Activated T-helper 2 cell treated with anti-CD3 and anti-CD28 coated beads, Interferon-gamma antibody, Interleukin-2, Interleukin-4, amounts not matched to agents 10 μg/mL and 5 μg/mL and 100 μg/mL, durations not matched to agents 14 hours and 24 hours and 36 hours (primary cell): ENCODE results near the gene CDH4. TPM values are rescaled to one million over a fixed set of nuclear protein-coding genes. Genes with fewer than 3 reads are reported as not detected.

ENCODE experiments used
- DNase-seq: peaks from one replicate; pipeline ENCODE4 v3.0.0; 2021; ENCODE audit warnings: low spot score
- H3K27ac Mint-ChIP-seq: one replicate; pipeline ENCODE4 v1.8.0; 2021; ENCODE audit warnings: mixed read lengths
- H3K27me3 Mint-ChIP-seq: one replicate; pipeline ENCODE4 v1.8.0; 2021; ENCODE audit warnings: low read depth, mixed read lengths
- H3K36me3 Mint-ChIP-seq: one replicate; pipeline ENCODE4 v1.8.0; 2021; ENCODE audit warnings: low read depth, mixed read lengths
- H3K4me1 Mint-ChIP-seq: one replicate; pipeline ENCODE4 v1.8.0; 2021; ENCODE audit warnings: low read depth, mixed read lengths
- H3K4me3 Mint-ChIP-seq: one replicate; pipeline ENCODE4 v1.8.0; 2021; ENCODE audit warnings: low read depth, mild to moderate bottlenecking, moderate library complexity, mixed read lengths
- H3K9me3 Mint-ChIP-seq: one replicate; pipeline ENCODE4 v1.8.0; 2021; ENCODE audit warnings: mixed read lengths
- intact Hi-C: fragments of 100-400 bp; cut with micrococcal nuclease; formaldehyde crosslinking; loops from one replicate; pipeline ENCODE4 v1.15.1; 2023
- total RNA-seq: library from RNA; stranded (reverse); gene quantifications from 2 replicates; pipeline ENCODE4 v1.2.3, GENCODE V29; 2022

The CDH4 gene
- total RNA-seq, 1 donor from 2014 or later: not detected

- H3K27me3 Mint-ChIP-seq: no peaks in the 10 kb centered on the region
- H3K9me3 Mint-ChIP-seq: no peaks in the 10 kb centered on the region
- intact Hi-C loops: no loop called here
Measured at GRCh38 chr20:61536671-61537070, 284.6 kb downstream of the CDH4 start.

GRCh38 chr20:61537239-61538182 is 285.4 kb downstream of the CDH4 start:
- no peak for DNase-seq
- Mint-ChIP-seq H3K4me1 (no peaks in the 10 kb centered on the region), H3K36me3 (no peaks in the 10 kb centered on the region), H3K4me3 (no peak overlapping the region), H3K27me3 (no peaks in the 10 kb centered on the region), H3K9me3 (no peaks in the 10 kb centered on the region), H3K27ac (no peak overlapping the region)
- intact Hi-C loops: no loop called here

More at GRCh38 chr20:61536671-61537070, 284.6 kb downstream of the CDH4 start:
- H3K4me3 Mint-ChIP-seq: no peak overlapping the region
- DNase-seq: no peak
- no peaks in the 10 kb centered on the region for H3K36me3 Mint-ChIP-seq
- H3K4me1 Mint-ChIP-seq: no peaks in the 10 kb centered on the region
- H3K27ac Mint-ChIP-seq: no peak overlapping the region

GRCh38 chr20:61538183-61538942 is 286.3 kb downstream of the CDH4 start:
- H3K9me3 Mint-ChIP-seq: no peaks in the 10 kb centered on the region
- no peak overlapping the region for H3K27ac Mint-ChIP-seq
- DNase-seq: no peak
- H3K4me1 Mint-ChIP-seq: no peaks in the 10 kb centered on the region
- no peaks in the 10 kb centered on the region for H3K27me3 Mint-ChIP-seq
- intact Hi-C loops: no loop called here
- H3K36me3 Mint-ChIP-seq: no peaks in the 10 kb centered on the region
- H3K4me3 Mint-ChIP-seq: no peak overlapping the region

- Mint-ChIP-seq H3K4me1 (no peaks in the 10 kb centered on the region), H3K27me3 (no peaks in the 10 kb centered on the region), H3K27ac (no peak overlapping the region), H3K36me3 (no peaks in the 10 kb centered on the region), H3K4me3 (no peak overlapping the region), H3K9me3 (no peaks in the 10 kb centered on the region)
- intact Hi-C loops: no loop called here
- DNase-seq: no peak
Measured at GRCh38 chr20:61538943-61539265, 286.8 kb downstream of the CDH4 start.

GRCh38 chr20:61539706-61540360 is 287.8 kb downstream of the CDH4 start:
- Mint-ChIP-seq H3K36me3 (no peaks in the 10 kb centered on the region), H3K4me1 (no peaks in the 10 kb centered on the region), H3K9me3 (no peaks in the 10 kb centered on the region), H3K27ac (no peak overlapping the region), H3K27me3 (no peaks in the 10 kb centered on the region), H3K4me3 (no peak overlapping the region)
- no peak for DNase-seq
- intact Hi-C loops: no loop called here

- Mint-ChIP-seq H3K27ac (no peak overlapping the region), H3K36me3 (no peaks in the 10 kb centered on the region), H3K4me3 (no peak overlapping the region), H3K4me1 (no peaks in the 10 kb centered on the region), H3K27me3 (no peaks in the 10 kb centered on the region), H3K9me3 (peaks cover 9% of the 10 kb centered on the region)
- DNase-seq: no peak
- intact Hi-C loops: no loop called here
Measured at GRCh38 chr20:61541537-61541936, 289.5 kb downstream of the CDH4 start.

- no peak overlapping the region for H3K27ac Mint-ChIP-seq
- DNase-seq: no peak
- peaks cover 9% of the 10 kb centered on the region for H3K9me3 Mint-ChIP-seq
- no peaks in the 10 kb centered on the region for H3K36me3 Mint-ChIP-seq
- intact Hi-C loops: no loop called here
- no peaks in the 10 kb centered on the region for H3K27me3 Mint-ChIP-seq
- H3K4me1 Mint-ChIP-seq: no peaks in the 10 kb centered on the region
- H3K4me3 Mint-ChIP-seq: no peak overlapping the region
Measured at GRCh38 chr20:61543086-61543485, 291.0 kb downstream of the CDH4 start.

GRCh38 chr20:61543931-61544745 is 292.1 kb downstream of the CDH4 start:
- no peak overlapping the region for H3K27ac Mint-ChIP-seq
- intact Hi-C loops: no loop called here
- no peaks in the 10 kb centered on the region for H3K4me1 Mint-ChIP-seq

GRCh38 chr20:61544910-61545889 is 293.1 kb downstream of the CDH4 start:
- Mint-ChIP-seq H3K4me3 (no peak overlapping the region), H3K36me3 (no peaks in the 10 kb centered on the region), H3K9me3 (peaks cover 9% of the 10 kb centered on the region), H3K4me1 (no peaks in the 10 kb centered on the region), H3K27me3 (no peaks in the 10 kb centered on the region), H3K27ac (no peak overlapping the region)
- intact Hi-C loops: no loop called here
- no peak for DNase-seq

More at GRCh38 chr20:61543931-61544745, 292.1 kb downstream of the CDH4 start:
- Mint-ChIP-seq H3K4me3 (no peak overlapping the region), H3K27me3 (no peaks in the 10 kb centered on the region), H3K9me3 (peaks cover 9% of the 10 kb centered on the region), H3K36me3 (no peaks in the 10 kb centered on the region)
- DNase-seq: no peak

- Mint-ChIP-seq H3K27ac (no peak overlapping the region), H3K4me1 (no peaks in the 10 kb centered on the region), H3K36me3 (no peaks in the 10 kb centered on the region), H3K4me3 (no peak overlapping the region), H3K27me3 (no peaks in the 10 kb centered on the region), H3K9me3 (peaks cover 11% of the 10 kb centered on the region)
- intact Hi-C loops: no loop called here
- DNase-seq: no peak
Measured at GRCh38 chr20:61546641-61547040, 294.6 kb downstream of the CDH4 start.

- Mint-ChIP-seq H3K4me1 (no peaks in the 10 kb centered on the region), H3K9me3 (peaks cover 14% of the 10 kb centered on the region), H3K27ac (no peak overlapping the region), H3K27me3 (no peaks in the 10 kb centered on the region), H3K36me3 (no peaks in the 10 kb centered on the region), H3K4me3 (no peak overlapping the region)
- intact Hi-C loops: no loop called here
- DNase-seq: no peak
Measured at GRCh38 chr20:61548069-61548468, 296.0 kb downstream of the CDH4 start.
